ENCODE results near the gene PLB1. TPM values are rescaled to one million over a fixed set of nuclear protein-coding genes. Genes with fewer than 3 reads are reported as not detected.
"Not testable (repeated sequence)": the region's sequence is repeated elsewhere in the genome, so short reads cannot be mapped to it uniquely, and the experiment has no call there.

Gene PLB1
- total RNA-seq, 1 experiment from 2014 or later, result 1.0 TPM

DNA sequence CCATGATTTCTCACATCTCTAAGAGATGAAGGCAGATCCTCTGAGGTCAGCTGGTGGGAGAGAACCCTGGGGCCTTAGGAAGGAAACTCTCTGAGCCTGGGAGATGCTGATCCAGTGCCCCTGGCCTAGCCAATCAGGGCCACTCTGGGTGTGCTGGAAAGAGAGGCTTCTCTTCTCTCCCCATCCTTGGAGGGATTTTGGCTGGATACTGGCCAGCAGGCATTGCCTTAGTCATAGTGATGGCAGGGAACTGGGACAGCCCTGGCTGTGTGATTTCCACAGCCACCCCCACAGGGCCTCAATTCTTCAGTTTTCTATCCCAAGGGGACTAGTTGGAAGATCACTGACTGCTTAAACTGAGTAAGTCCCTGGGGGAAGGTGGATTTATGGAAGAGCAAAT is 26.6 kb upstream of the PLB1 start:
- DNase-seq (ENCODE audit: low spot score), result no peak

DNA sequence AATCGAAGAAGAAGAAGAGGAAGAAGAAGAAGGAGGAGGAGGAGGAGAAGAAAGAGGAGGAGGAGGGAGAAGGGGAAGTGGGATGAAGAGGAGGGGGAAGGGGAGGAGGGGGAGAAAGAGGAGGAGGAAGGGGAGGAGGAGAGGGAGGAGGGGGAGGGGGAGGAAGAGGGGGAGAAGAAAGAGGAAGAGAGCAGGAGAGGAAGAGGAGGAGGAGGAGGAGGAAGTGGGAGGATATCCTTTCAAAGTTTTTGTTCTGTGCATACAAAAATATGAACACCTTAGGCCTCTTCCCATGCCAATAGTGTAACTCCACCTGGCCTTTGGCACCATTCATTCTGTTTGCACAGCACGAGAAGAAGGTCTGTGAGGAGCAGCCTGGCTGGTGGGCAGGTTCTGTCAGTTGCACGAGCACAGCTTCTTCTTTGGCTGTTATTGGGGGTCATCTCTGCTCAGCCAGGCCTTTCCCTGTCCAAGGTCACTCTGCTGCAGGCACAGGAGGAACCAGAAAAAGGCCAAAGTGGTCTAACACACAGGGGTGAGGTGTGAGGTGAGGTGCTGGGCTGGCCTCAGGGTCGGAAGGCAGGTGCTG is 25.8 kb upstream of the PLB1 start:
- no peak for DNase-seq (ENCODE audit: low spot score)

DNA sequence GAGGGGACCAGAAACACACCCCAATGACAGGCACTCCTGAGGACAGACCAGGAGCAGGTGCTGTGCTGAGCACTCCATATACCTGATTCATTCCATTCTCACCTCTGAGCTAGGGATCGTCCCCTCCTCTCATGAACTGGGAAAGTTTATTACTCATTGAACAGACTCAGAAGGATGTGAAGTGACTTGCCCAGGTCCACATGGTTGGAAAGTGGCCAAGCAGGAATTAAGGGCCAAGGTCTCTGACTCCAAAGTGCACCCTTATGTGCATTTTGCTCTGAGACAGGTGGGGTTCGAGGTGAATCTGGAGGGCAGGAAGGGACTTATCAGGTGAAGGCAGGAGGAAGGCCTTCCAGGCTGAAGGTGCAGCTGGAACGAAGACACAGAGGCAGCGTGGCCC is 25.1 kb upstream of the PLB1 start:
- no peak for DNase-seq (ENCODE audit: low spot score)

DNA sequence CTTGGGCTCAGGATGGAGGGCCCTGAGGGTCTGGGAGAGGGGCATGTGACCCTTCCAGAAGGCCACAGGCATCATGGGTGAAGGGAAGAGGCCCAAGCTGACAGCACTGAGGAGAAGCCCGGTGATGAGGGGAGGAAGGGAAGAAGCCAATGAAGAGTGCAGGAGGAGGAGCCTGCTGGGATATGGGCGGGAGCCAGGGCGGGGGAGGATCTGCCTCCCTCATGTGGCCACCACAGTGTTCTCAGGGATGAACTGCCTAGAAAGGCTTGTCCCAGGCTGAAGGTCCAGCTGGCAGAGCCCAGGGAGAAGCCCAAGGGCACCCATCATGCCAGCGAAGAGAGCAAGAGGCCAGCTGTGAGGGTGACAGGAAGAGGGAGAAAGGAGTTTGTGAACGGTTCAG is 24.6 kb upstream of the PLB1 start:
- no peak for DNase-seq (ENCODE audit: low spot score)

DNA sequence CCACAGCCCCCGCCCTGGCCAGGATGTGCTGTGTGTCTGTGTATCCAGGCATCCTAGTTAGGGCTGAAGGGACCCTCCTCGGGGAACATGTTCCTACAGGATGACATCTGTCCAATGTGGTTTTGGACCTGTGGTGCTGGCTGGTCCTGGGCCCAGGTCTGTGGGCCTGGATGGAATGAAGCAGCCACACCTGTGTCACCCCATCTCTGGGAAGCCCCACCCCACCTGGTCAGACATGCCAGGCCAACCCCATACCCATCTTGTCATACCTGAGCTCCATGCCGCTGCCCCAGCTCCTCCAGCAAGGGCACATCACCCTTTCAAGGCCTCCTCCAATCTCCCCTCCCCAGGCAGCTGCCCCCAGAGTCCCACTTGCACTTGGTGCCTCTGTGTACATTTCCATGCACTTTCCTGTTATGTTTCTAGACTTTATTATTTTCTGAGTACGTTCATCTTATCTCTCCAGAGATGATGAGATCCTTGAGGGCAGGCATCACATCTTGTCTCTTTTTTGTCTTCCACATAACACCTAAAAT is 24.1 kb upstream of the PLB1 start:
- no peak for DNase-seq (ENCODE audit: low spot score)

DNA sequence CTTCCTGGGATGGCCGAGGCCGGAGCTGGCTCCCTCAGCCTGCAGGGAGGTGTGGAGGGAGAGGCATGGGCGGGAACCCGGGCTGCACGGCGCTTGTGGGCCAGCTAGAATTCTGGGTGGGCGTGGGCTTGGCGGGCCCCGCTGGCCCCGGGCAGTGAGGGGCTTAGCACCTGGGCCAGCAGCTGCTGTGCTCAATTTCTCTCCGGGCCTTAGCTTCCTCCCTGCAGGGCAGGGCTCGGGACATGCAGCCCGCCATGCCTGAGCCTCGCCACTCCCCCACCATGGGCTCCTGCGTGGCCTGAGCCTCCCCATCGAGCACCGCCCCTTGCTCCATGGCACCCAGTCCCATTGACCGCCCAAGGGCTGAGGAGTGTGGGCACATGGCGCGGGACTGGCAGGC is 23.2 kb upstream of the PLB1 start:
- not testable (repeated sequence) for DNase-seq (ENCODE audit: low spot score)

DNA sequence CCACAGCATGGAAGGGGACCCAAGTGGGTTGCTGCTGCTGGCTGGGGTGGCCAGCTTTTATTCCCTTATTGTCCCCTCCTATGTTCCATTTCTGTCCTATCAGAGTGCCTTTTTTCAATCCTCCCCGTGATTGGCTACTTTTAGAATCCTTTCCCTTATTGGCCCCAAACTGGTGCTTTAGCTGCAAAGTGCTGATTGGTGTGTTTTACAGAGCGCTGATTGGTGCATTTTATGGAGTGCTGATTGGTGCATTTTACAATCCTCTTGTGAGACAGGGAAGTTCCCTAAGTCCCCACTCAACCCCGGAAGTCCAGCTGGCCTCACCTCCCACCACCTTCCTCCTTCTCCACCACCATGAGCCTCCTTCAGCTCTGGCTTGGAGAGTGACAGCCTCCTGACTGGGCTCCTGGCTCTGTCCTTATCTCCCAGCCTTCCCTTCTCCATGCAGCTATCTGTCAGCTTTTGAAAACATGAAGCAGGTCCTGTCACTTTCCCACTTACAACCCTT is 20.7 kb upstream of the PLB1 start:
- DNase-seq (ENCODE audit: low spot score), result no peak

DNA sequence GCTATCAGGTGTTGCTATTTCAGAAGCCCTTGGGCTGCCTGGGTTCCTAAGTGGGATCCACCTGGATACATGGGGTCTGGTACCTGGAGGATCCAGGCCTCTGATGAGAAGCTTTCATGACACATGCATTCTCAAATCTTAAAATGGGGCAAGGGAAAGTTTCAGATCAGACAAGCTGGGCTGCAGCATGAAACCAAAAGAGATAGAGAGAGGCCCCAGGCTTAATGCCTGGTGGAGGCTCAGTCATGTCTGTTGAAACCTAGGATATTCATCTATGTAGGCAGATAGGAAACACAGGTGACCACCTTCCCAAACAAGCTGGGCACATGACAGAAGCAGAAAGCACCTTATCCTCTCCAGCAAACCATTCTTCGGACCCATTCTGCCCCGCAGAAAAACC is 18.8 kb upstream of the PLB1 start:
- no peak for DNase-seq (ENCODE audit: low spot score)

DNA sequence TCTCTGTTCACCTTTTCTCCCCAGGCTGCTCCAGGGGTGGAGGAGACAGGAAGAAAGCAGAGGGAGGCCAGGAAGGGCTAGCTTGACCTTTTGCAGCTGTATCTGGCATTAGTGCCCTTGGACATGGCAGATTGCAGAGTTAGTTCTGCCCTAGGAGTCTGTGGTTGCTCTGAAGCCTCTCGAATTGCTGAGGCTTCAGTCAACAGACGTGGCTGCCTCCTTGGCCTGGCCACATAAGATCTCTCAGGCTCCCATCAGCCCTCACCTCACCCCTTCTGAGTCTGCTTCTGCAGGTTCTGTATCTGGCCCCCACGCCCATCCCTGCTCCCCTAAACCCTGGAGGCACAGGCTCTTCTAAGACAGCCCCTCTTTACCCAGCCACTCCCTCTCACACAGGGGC is 18.2 kb upstream of the PLB1 start:
- DNase-seq (ENCODE audit: low spot score), result no peak

DNA sequence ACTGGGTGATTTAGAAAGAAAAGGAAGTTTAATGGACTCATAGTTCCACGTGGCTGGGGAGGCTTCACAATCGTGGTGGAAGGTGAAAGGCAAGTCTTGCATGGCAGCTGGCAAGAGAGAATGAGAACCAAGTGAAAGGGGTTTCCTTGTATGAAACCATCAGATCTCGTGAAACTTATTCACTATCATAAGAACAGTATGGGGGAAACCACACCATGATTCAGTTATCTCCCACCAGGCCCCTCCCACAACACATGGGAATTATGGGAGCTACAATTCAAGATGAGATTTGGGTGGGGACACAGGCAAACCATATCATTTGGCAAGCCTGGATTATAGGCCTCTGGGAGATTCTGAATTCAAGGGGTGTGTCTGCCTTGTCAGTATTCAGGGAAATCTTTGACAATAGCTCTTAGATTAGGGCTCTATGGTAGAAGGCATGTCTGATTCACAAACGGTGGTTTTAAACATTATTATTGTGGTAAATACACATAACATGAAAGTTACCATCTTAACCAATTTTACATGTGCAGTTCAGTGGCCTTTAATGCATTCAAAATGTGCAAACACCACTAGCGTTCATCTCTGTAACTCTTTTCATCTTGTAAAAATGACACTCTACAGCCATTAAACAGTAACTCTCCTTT is 15.3 kb upstream of the PLB1 start:
- DNase-seq (ENCODE audit: low spot score), result no peak

DNA sequence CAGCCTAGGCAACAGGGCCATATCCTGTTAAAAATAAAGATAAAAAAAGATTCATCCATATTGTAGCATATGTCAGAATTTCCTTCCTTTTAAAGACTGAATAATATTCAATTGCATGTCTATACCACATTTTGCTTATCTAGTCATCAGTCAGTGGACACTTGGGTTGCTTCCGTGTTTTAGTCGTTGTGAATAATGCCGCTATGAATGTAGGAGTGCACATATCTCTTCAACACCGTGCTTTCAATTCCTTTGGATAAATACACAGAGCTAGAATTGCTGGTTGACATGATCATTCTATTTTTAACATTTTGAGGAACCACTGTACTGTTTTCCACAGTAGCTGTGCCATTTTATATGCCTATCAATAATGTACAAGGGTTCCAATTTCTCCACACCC is 14.0 kb upstream of the PLB1 start:
- DNase-seq (ENCODE audit: low spot score), result no peak

DNA sequence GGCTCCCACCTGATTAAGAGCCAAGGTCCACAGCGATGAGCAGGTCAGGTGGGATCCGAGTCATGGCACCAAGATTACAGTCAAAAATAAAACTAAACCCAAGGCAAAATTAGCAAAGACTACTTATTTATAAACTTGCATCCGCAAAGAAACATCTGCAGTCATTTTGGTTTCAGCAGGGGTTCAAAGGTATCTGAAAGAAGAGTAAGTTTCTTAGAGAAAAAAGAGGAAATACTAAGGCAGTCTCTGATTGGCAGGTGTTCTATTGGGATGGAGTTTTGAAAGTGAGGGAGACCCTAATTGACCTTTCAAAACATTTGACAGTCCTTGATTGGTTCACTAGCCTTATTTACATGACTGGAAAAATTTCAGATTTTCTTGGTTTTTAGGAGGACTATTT is 11.0 kb upstream of the PLB1 start:
- no peak for DNase-seq (ENCODE audit: low spot score)

DNA sequence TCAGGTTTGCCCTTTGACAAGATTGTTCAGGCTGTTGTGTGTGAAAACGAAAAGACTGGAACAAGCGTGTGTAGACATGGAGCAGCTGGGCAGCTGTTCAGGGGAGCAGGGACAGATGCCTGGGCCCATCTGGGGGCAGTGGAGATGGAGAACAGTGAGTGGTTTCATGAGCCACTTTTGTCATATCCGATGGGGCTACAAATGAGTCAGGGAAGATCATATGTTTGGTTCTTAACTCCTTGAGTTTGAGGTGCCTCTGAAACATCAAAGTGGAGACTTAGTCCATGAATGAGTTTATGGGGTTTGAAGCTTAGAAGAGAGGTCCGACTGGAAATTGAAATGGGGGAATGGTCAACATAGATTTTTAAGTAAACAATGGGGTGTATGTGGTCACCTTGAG is 9.3 kb upstream of the PLB1 start:
- no peak for DNase-seq (ENCODE audit: low spot score)

DNA sequence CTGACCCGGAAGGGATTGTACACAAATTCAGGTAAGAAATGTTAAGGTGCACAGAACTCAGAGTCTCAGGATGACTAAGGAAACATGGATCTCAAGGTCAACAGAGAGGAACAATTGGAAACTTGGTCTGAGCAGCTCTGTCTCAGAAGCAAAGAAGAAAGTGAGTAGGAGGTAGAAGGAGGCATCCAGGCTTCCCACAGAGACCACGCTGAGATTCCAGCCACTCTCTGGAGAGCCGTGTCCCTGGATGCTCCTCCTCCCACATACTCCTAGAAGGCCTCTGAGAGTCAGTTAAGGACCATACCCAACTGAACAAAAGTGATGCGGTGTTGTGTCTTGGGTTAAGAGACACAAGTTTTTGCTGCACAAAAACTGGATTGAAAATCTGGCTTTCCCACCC is 8.6 kb upstream of the PLB1 start:
- DNase-seq (ENCODE audit: low spot score), result no peak

DNA sequence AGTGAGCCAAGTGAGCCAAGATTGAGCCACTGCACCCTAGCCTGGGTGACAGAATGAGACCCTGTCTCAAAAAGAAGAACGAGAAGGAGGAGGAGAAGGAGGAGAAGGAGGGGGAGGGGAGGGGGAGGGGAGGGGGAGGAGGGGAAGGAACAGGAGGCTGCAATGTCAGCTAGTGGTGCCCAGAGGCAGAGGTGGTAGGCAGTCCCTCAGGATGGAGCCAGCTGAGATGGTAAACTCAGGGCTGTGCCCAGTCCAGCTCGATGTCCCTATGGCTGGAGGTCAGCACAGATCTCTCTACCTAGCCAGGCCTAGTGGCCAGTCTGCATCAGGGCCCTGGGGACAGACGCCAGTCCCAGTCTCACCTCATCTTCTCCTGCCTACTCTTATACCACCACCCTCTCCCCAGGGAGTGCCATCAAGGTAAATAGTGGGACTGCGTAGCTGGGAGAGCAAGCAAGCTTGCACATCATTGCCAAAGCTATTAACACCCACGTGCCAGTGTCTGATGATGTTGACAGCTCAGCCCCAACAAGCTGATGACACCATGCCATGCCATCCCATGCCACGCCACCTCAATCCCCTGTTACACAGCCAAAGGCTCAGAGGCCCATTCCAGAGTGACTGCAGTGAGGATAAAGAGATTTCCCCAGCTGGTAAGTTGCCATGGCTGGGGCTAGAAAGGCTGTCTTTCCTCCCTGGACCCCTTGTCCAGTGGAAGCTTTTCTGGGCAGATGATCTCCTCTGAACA is 7.6 kb upstream of the PLB1 start:
- no peak for DNase-seq (ENCODE audit: low spot score)

DNA sequence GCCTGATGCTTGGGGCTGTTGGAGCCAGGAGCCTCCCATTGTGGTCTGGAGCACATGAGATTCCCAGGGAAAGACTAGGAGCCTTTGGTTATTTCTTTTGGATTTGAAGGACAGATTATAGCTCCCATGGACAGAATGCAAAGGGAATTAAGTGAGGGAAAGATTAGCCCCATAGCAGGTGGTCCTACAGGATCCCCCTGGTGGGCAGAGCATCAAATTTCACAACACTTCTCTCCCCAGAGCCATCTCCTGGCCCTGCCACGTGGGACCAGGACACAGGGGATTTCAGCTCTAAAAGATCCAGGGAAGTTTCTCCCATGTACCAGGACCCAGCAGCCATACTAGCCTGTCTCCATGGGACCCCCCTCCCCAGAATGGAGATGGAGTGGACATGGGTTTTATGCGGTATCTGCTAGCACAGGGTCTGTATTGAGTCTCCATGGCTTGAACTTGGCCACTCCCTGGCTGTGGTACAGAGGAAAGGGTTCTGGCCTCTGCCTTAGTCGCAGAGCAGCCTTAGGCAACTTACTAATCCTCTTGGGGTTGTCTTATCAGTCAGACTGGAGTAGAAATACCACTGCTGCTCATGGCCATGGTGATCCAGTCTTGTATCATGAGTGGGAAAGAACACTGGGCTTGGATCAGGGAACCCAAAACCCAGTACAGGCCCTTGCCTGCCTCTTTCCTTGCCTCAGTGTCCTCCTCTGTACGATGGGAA is 6.8 kb upstream of the PLB1 start:
- DNase-seq (ENCODE audit: low spot score), result no peak

DNA sequence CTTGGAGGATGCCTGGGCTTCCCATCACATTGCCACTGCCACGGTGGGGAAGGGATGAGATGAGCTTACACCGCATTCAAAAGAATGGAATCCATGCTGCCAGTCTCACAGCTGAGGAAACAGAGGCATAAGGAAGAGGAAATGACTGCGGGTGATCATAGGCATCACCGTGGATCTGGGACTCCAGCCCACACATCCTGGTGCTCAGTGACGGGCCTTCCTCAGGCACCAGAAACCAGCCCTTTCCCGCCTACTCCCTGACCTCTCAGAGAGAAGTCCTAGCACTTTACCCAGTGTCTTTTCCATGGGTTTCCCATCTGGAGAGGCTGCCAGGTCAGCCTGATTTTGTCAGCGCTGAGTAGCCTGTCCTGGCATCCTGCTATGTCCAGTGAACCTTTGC is 5.3 kb upstream of the PLB1 start:
- DNase-seq (ENCODE audit: low spot score), result no peak

DNA sequence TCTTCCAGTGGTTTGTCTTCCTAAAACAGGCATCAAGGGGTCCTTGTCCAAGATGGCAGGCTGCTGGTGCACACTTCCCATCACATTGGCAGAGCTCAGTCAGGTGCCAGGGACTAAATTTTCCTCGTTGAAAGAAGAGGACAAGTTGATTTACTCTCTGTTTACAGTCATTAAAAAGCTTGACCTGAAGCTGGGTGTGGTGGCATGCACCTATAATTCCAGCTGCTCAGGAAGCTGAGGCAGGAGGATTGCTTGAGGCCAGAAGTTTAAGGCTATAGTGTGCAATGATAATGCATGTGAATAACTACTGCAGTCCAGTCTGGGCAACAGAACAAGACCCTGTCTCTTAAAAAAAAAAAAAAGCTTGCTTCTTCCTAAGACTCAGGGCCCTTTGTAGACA is 3.6 kb upstream of the PLB1 start:
- DNase-seq (ENCODE audit: low spot score), result no peak

DNA sequence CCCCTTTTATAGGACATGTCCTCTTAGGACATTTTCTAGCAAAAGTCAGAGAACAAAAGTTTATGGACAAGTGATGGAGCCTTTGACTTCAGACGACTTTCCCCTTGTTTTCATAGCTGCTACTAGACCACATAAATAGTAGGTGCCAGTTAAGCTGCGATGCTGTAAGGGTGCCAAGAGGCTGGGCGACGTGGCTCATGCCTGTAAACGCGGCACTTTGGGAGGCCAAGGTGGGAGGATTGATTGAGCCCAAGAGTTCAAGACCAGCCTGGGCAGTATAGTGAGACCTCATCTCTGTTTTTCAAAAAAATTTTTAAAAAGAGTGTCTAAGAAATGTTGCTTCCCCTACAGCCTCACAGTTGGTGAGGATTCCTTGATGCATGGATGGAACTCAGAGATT is 2.2 kb upstream of the PLB1 start:
- DNase-seq (ENCODE audit: low spot score), result no peak

DNA sequence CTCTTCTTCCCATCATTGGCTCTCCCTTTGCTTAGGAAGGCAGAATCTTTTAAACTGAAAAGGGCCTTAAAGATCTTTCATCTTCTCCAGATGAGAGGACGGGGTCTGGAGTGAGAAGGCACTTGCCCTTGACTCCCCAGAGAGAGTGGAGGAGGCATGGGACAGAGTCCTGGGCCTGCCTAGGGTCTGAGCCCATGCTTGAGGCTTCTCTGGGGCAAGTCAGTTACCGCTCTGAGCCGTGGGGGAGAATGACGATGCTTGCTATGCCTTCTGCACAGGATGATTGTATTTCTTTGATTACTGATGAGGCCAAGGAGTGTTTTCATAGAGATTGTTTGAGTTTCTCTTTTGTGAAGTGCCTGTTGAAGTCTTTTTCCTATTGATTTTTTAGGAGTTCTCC is 921 bp downstream of the PLB1 start:
- no peak for DNase-seq (ENCODE audit: low spot score)

DNA sequence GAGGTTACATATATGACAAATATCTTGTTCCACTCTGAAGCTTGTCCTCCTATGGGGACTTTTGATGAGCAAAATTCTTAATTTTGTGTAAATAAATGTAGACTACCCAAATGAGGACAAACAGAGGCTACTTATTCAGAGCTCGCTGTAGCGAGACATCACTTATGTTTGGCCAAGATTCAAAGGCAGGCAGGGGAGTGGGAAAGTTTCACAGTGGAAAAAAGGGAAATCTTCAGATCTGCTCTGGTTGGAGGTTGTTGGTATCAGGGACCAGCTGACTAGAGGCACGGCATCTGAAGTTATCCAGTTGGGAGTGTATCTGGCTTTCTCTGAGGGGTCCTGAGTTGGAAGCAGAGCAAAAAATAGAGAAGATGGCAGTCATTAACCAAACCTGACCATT is 1.3 kb downstream of the PLB1 start:
- DNase-seq (ENCODE audit: low spot score), result no peak

DNA sequence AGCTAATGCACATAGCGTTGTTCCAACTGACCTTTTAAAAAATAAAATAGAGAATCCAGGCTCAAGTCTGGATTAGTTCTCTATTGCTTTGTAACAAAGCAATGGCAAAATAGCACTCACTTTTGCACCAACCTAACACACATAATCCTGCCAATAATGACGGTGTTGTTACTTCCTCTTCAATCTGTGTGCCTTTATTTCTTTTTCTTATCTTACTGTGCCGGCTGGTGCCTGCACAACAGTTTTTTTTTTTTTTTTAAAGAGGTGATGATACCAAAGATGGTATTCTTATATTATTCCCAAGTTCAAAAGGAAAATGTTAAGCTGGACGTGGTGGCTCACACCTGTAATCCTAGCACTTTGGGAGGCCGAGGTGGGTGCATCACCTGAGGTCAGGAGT is 3.4 kb downstream of the PLB1 start:
- no peak for DNase-seq (ENCODE audit: low spot score)

All from A172 (cell line).